Adrenal gland (tissue), 5 donors: Measurements from ENCODE around the gene CIRBP.

ENCODE experiments used
- POLR2A ChIP-seq, 2 donors: fragments of 450-650 bp; IDR thresholded peaks; one replicate each; pipeline ENCODE4 v1.6.1; 2017; ENCODE audit warnings: antibody characterized with exemption in 2 of 2, mild to moderate bottlenecking in 2 of 2, moderate library complexity in 1 of 2
- TF ChIP-seq, protein P1 (sequence below), 6 experiments: fragments of 450-650 bp in 4 of 6; fragments of 200-600 bp in 2 of 6; sonication (generic) in 1 of 6; IDR thresholded peaks; 1 replicate in 5 of 6; 2 replicates in 1 of 6; pipeline versions ENCODE4 v1.5.1 to v1.8.0; 2016 to 2021; ENCODE audit warnings: antibody characterized with exemption in 6 of 6, mild to moderate bottlenecking in 2 of 6, moderate library complexity in 1 of 6
- donor health status: DM: no; HTN: no; CAD: no.

DNA sequence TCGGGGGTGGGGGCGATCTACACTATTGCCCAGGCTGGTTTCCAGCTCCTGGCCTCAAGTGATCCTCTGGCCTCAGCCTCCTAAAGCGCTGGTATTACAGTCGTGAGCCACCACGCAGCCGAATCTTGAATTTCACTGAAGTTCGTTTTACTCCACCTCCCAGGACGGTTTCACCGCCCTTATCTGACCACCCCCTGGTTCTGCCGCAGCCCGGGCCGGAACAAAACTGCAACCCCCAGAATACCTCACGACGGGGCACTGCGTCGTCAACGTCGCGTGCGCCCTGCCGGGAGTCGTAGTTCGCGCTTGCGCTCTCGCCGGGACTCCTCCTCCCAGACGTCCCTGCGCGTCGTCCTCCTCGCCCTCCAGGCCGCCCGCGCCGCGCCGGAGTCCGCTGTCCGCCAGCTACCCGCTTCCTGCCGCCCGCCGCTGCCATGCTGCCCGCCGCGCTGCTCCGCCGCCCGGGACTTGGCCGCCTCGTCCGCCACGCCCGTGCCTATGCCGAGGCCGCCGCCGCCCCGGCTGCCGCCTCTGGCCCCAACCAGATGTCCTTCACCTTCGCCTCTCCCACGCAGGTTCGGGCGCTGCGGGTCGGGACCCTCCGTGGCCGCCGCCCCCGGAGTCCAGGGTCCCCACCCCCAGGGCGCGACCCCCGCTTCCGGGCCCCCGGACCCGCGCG, 27.6 kb upstream of the CIRBP start, which contains the start of gene ATP5F1D:
- TF ChIP-seq, protein P1, sequence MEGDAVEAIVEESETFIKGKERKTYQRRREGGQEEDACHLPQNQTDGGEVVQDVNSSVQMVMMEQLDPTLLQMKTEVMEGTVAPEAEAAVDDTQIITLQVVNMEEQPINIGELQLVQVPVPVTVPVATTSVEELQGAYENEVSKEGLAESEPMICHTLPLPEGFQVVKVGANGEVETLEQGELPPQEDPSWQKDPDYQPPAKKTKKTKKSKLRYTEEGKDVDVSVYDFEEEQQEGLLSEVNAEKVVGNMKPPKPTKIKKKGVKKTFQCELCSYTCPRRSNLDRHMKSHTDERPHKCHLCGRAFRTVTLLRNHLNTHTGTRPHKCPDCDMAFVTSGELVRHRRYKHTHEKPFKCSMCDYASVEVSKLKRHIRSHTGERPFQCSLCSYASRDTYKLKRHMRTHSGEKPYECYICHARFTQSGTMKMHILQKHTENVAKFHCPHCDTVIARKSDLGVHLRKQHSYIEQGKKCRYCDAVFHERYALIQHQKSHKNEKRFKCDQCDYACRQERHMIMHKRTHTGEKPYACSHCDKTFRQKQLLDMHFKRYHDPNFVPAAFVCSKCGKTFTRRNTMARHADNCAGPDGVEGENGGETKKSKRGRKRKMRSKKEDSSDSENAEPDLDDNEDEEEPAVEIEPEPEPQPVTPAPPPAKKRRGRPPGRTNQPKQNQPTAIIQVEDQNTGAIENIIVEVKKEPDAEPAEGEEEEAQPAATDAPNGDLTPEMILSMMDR (IDR thresholded peaks at IDR 0.05), result no peak
- TF ChIP-seq POLR2A (IDR thresholded peaks at IDR 0.05), result peak; percentile 65 to 82
